Right lung (tissue), 5 donors: Measurements from ENCODE around the gene STPG2. TPM values are rescaled to one million over a fixed set of nuclear protein-coding genes. Genes with fewer than 3 reads are reported as not detected.

Source experiments
- DNase-seq, 2 donors: peaks; one replicate each; pipeline ENCODE4 v3.0.0-alpha.2; 2013
- polyA plus RNA-seq, 5 donors: library from polyadenylated mRNA; unstranded; fragments of 120-200 nt; gene quantifications; one replicate each; pipeline versions ENCODE4 v1.2.1 to v1.2.3, GENCODE V29; 2013; ENCODE audit warnings: inconsistent platforms in 1 of 5, low replicate concordance in 1 of 5; ENCODE audit not compliant: insufficient read length in 5 of 5, insufficient read depth in 1 of 5

STPG2 gene
- polyA plus RNA-seq, 5 donors = 0.14 to 0.39 (median 0.32) TPM

- no peak for DNase-seq
These were observed 625.3 kb downstream of the STPG2 start for GRCh38 chr4:97517939-97518338.

DNA sequence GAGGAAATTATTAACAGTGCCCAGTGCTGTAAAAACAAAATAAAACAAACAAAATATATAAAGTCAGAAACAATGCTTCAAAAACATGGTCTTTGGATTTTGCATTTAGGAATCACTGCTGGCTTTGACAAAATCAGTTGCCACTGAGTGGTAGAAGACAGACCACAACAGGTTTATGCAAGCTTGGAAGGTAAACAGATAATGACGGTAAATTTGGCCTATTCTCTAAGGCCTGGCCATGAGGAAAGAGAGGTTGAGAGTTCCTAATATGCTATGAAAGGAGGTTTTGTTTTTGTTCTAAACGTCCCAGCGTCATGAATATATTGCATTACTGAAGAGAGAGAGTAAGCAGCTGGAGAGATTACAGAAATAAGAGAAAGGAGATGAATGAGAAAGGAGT lies 629.4 kb downstream of the STPG2 start:
- no peak for DNase-seq

Other genes with a start within 250 kb of the STPG2 start
- gene RAP1GDS1, start 117.9 kb upstream of the STPG2 start, polyA plus RNA-seq = 10 to 100 TPM; 26.2 to 36.6 (median 35.6) TPM